NCI-H774 (cell line): ENCODE measurements around the gene PPP1R12B.
"Not testable (repeated sequence)": the region's sequence is repeated elsewhere in the genome, so short reads cannot be mapped to it uniquely, and the experiment has no call there.

Source experiments
- DNase-seq: peaks from one replicate; lab custom pipeline; 2025; lab: John Stamatoyannopoulos, UW

Gene PPP1R12B

GRCh38 chr1:202483362-202483761, 134.9 kb downstream of the PPP1R12B start:
- DNase-seq = peak; percentile 23

GRCh38 chr1:202484032-202484431, 135.5 kb downstream of the PPP1R12B start:
- DNase-seq = not testable (repeated sequence)

- DNase-seq = not testable (repeated sequence)
Observed at GRCh38 chr1:202484820-202485219, 136.3 kb downstream of the PPP1R12B start.

- DNase-seq = not testable (repeated sequence)
Observed at GRCh38 chr1:202488178-202488649, 139.7 kb downstream of the PPP1R12B start.

- not testable (repeated sequence) for DNase-seq
Observed at GRCh38 chr1:202489101-202489500, 140.6 kb downstream of the PPP1R12B start.

GRCh38 chr1:202493112-202493511, 144.6 kb downstream of the PPP1R12B start:
- DNase-seq = not testable (repeated sequence)

- DNase-seq = no peak
Observed at GRCh38 chr1:202498542-202498941, 150.0 kb downstream of the PPP1R12B start.

- not testable (repeated sequence) for DNase-seq
Observed at GRCh38 chr1:202499997-202500396, 151.5 kb downstream of the PPP1R12B start.

GRCh38 chr1:202501281-202501680, 152.8 kb downstream of the PPP1R12B start:
- DNase-seq = no peak

- DNase-seq = no peak
Observed at GRCh38 chr1:202505356-202505755, 156.9 kb downstream of the PPP1R12B start.

GRCh38 chr1:202505880-202506575, 157.5 kb downstream of the PPP1R12B start:
- not testable (repeated sequence) for DNase-seq

- DNase-seq = not testable (repeated sequence)
Observed at GRCh38 chr1:202508863-202509262, 160.4 kb downstream of the PPP1R12B start.

- not testable (repeated sequence) for DNase-seq
Observed at GRCh38 chr1:202513875-202514274, 165.4 kb downstream of the PPP1R12B start.

- DNase-seq = no peak
Observed at GRCh38 chr1:202516434-202516877, 168.0 kb downstream of the PPP1R12B start.

- not testable (repeated sequence) for DNase-seq
Observed at GRCh38 chr1:202517146-202517545, 168.6 kb downstream of the PPP1R12B start.

GRCh38 chr1:202518180-202518579, 169.7 kb downstream of the PPP1R12B start:
- not testable (repeated sequence) for DNase-seq

- DNase-seq = not testable (repeated sequence)
Observed at GRCh38 chr1:202518905-202519304, 170.4 kb downstream of the PPP1R12B start.

GRCh38 chr1:202520129-202520856, 171.8 kb downstream of the PPP1R12B start:
- not testable (repeated sequence) for DNase-seq

- DNase-seq = not testable (repeated sequence)
Observed at GRCh38 chr1:202520857-202521216, 172.3 kb downstream of the PPP1R12B start.

GRCh38 chr1:202521484-202521883, 173.0 kb downstream of the PPP1R12B start:
- DNase-seq = not testable (repeated sequence)

- DNase-seq = no peak
Observed at GRCh38 chr1:202521886-202522285, 173.4 kb downstream of the PPP1R12B start.

GRCh38 chr1:202526056-202526455, 177.6 kb downstream of the PPP1R12B start:
- not testable (repeated sequence) for DNase-seq
